Sigmoid colon (tissue), 7 donors: ENCODE results near the gene FAM240A. TPM values are rescaled to one million over a fixed set of nuclear protein-coding genes. Genes with fewer than 3 reads are reported as not detected.

Source experiments
- DNase-seq: peaks from one replicate; pipeline ENCODE4 v3.0.0-alpha.2; 2019
- H3K27ac ChIP-seq, 4 donors: fragments of 200-600 bp; sonication (generic); one replicate each; pipeline ENCODE4 v1.5.1; 2016 to 2019; ENCODE audit warnings: mild to moderate bottlenecking in 1 of 4
- H3K27me3 ChIP-seq, 3 donors: fragments of 200-600 bp; sonication (generic); one replicate each; pipeline ENCODE4 v1.5.1; 2019; ENCODE audit warnings: mild to moderate bottlenecking in 1 of 3
- H3K36me3 ChIP-seq, 4 donors: fragments of 200-600 bp; sonication (generic); one replicate each; pipeline ENCODE4 v1.5.1; 2016 to 2019
- H3K4me1 ChIP-seq, 4 donors: fragments of 200-600 bp; sonication (generic); one replicate each; pipeline ENCODE4 v1.5.1; 2017 to 2019
- H3K4me3 ChIP-seq, 4 donors: fragments of 200-600 bp; sonication (generic); one replicate each; pipeline ENCODE4 v1.5.1; 2017 to 2019; ENCODE audit warnings: mild to moderate bottlenecking in 2 of 4, moderate library complexity in 1 of 4
- H3K9me3 ChIP-seq, 4 donors: fragments of 200-600 bp in 3 of 4; sonication (generic) in 3 of 4; one replicate each; pipeline versions ENCODE4 v1.5.1 to v1.6.1; 2013 to 2019
- EP300 ChIP-seq, 4 donors: sonication (generic); formaldehyde crosslinking; IDR thresholded peaks; one replicate each; pipeline ENCODE4 v1.6.1; 2017; ENCODE audit warnings: antibody characterized with exemption in 4 of 4
- POLR2A ChIP-seq, 2 donors: fragments of 450-650 bp; IDR thresholded peaks; one replicate each; pipeline ENCODE4 v1.6.1; 2016; ENCODE audit warnings: antibody characterized with exemption in 2 of 2, mild to moderate bottlenecking in 2 of 2, moderate library complexity in 2 of 2
- POLR2AphosphoS5 ChIP-seq, 4 donors: sonication (generic); formaldehyde crosslinking; IDR thresholded peaks; one replicate each; pipeline ENCODE4 v1.6.1; 2017; ENCODE audit warnings: antibody characterized with exemption in 4 of 4
- WGBS, 2 donors: extraction: QIAGEN DNeasy Blood & Tissue Kit; methylation state at CpG; one replicate each; pipeline ENCODE4 v1.1.7; 2013; 5-methylcytosine and 5-hydroxymethylcytosine counted together
- intact Hi-C: fragments of 100-400 bp; cut with DNase I; formaldehyde crosslinking; loops from one replicate; pipeline ENCODE4 v1.15.1; 2023
- polyA plus RNA-seq, 3 donors: library from polyadenylated mRNA; stranded (reverse); fragments of 200-250 nt; gene quantifications; one replicate each; pipeline ENCODE4 v1.2.3, GENCODE V29; 2013
- total RNA-seq, 4 donors: library from RNA; depleted of rRNA; stranded (reverse); fragments of >200 nt; gene quantifications; one replicate each; pipeline ENCODE4 v1.1.0, GENCODE V29; 2016
- TF ChIP-seq, protein P1 (sequence below), 4 experiments: fragments of 450-650 bp in 3 of 4; fragments of 200-600 bp in 1 of 4; IDR thresholded peaks; one replicate each; pipeline ENCODE4 v1.5.1; 2016 to 2019; ENCODE audit warnings: antibody characterized with exemption in 4 of 4, mild to moderate bottlenecking in 3 of 4, moderate library complexity in 2 of 4
- donor health status: healthy with polysubstance abuse.
- donor health status: Bipolar disorder and iron deficiency.
- donor health status: healthy.

FAM240A gene
- total and polyA plus RNA-seq, 7 donors = not detected

DNA sequence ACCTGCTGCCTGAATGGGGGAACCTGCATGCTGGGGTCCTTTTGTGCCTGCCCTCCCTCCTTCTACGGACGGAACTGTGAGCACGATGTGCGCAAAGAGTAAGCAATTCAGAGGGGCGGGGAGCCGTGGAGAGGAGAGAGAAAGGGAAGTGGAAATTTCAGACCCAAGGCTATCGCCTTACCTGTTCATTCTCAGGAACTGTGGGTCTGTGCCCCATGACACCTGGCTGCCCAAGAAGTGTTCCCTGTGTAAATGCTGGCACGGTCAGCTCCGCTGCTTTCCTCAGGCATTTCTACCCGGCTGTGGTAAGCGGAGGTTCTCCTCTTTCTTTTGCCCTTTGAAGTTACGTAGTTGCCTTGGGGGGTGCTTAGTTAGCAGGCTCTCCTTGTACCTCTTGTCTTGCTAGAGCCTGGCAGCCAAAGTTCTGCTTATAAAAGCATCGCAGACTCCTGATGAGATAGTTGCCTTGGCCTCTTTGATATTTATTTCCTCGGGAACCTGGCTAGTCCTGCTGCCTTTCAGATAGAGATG, 32.5 kb upstream of the FAM240A start:
- Histone ChIP-seq H3K4me1 (no peaks in the 10 kb centered on the region), H3K27me3 (peaks cover 4 to 45% (median 7%) of the 10 kb centered on the region in 3 donors), H3K27ac (no peak overlapping the region), H3K9me3 (no peaks in the 10 kb centered on the region), H3K4me3 (no peak overlapping the region), H3K36me3 (no peaks in the 10 kb centered on the region)
- TF ChIP-seq, protein P1, sequence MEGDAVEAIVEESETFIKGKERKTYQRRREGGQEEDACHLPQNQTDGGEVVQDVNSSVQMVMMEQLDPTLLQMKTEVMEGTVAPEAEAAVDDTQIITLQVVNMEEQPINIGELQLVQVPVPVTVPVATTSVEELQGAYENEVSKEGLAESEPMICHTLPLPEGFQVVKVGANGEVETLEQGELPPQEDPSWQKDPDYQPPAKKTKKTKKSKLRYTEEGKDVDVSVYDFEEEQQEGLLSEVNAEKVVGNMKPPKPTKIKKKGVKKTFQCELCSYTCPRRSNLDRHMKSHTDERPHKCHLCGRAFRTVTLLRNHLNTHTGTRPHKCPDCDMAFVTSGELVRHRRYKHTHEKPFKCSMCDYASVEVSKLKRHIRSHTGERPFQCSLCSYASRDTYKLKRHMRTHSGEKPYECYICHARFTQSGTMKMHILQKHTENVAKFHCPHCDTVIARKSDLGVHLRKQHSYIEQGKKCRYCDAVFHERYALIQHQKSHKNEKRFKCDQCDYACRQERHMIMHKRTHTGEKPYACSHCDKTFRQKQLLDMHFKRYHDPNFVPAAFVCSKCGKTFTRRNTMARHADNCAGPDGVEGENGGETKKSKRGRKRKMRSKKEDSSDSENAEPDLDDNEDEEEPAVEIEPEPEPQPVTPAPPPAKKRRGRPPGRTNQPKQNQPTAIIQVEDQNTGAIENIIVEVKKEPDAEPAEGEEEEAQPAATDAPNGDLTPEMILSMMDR (IDR thresholded peaks at IDR 0.05) = no peak
- TF ChIP-seq POLR2AphosphoS5 (IDR thresholded peaks at IDR 0.05) (no peak), EP300 (IDR thresholded peaks at IDR 0.05) (no peak), POLR2A (IDR thresholded peaks at IDR 0.05) (no peak)
- intact Hi-C loops = no loop called here
- 19 to 65% methylated on average over 14 of the region's 14 CpGs for WGBS, 2 donors
- no peak for DNase-seq

DNA sequence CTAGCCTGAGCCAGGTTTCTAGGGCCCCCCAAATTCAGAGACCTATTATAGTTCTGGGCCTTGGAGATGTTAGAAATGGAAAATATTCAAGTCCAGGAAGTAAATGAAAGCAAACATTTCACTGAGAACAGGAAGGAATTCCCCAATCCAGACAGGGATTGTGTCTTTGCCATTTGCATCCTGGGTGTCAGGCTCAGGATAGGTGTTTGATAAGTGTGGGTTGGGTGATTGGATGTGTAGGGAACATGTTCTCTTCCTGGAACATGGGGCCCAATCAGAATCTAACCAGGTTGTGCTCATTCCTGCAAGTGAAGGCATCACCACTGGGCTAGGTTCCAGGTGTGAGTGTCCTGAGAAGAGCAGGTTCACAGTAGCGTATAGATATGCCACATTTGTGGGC, 31.6 kb upstream of the FAM240A start:
- Histone ChIP-seq H3K36me3 (no peaks in the 10 kb centered on the region), H3K27me3 (peaks cover 1 to 37% (median 7%) of the 10 kb centered on the region in 3 donors), H3K27ac (no peak overlapping the region), H3K9me3 (no peaks in the 10 kb centered on the region), H3K4me1 (no peaks in the 10 kb centered on the region), H3K4me3 (no peak overlapping the region)
- DNase-seq = no peak
- WGBS, 2 donors = 59 to 91% methylated on average over 1 of the region's 1 CpG
- no peak for TF ChIP-seq POLR2A (IDR thresholded peaks at IDR 0.05)
- TF ChIP-seq, protein P1 (IDR thresholded peaks at IDR 0.05) = no peak
- no peak for TF ChIP-seq EP300 (IDR thresholded peaks at IDR 0.05)
- TF ChIP-seq POLR2AphosphoS5 (IDR thresholded peaks at IDR 0.05) = no peak
- intact Hi-C loops = no loop called here

DNA sequence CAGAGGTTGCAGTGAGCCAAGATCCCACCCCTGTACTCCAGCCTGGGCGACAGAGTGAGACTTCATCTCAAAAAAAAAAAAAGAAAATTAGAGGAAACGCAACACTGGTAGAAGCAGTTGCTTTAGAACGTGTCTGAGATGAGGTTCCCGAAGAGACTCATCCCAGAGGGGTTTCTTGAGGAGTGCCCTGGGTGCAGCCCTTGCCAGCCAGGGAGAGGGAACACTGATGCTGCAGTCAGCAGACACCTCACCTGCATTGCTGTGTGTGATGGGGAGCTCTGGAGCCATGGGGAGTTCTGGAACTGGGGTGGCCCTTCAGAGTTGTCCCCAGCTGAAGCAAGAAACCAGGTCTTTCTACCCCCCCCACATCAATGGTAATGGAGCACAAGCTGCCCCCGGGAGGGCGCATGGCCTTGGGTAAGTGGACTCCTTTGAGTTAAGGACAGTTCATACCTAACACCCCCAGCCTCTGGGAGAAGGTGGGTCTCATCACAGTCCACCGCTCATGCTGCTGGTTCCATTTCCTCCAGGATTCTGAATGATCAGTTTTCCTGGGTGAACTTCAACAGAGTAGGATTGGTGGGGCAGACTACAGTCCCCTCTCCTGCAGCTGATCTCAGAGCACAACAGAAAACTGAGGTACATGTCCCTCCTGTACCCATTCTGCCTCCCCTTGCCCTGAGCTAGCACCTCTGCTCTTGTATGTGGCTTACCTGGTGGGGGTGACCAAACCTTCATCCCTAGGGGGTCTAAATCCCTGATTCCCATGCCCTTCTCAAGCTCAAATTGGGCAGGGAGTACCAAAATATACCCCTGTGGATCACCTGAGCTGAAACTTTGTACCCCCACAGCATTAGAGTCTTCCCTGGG, 27.5 kb upstream of the FAM240A start:
- H3K27ac ChIP-seq = no peak overlapping the region
- intact Hi-C loops = no loop called here
- H3K27me3 ChIP-seq = peaks cover 0 to 2% (median 0%) of the 10 kb centered on the region in 3 donors

DNA sequence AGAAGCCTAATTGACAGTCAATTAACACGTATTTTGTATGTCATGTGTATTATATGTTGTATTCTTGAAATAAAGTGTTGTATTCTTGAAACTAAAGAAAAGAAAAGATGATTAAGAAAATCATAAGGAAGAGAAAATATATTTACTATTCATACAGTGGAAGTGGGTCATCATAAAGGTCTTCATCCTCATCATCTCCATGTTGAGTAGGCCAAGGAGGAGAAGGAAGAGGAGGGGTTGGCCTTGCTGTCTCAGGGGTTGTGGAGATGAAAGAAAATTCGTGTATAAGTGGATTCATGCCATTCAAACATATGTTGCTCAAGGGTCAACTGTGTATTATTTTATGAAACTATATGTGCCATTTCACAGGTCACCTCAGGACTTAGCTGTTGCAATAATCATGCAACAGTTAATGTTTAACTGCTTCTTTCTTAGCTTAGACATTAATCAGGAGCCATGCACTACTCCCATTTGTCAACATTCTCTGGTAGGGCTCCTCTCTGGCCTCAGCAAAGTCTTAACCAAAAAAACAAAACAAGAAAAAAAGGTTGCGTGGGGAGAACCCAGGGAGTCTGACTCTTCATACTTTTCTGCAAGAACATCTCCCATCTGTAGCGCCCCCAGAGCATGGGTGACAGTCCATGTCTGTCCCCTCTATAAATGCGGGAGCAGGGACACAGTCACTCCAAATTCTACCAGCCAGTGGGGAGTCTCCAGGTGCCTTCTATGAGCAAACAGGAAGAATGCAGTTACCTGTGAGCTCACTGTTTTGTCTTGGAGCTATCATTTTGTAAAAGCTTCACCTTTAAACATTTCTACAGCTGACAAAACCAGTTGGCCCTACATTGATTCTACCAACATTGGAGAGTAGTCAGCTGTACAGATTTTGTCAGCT, 26.3 kb upstream of the FAM240A start:
- Histone ChIP-seq H3K36me3 (no peaks in the 10 kb centered on the region), H3K27me3 (no peaks in the 10 kb centered on the region), H3K27ac (no peak overlapping the region), H3K4me3 (no peak overlapping the region), H3K4me1 (no peaks in the 10 kb centered on the region), H3K9me3 (no peaks in the 10 kb centered on the region)
- intact Hi-C loops = no loop called here
- TF ChIP-seq EP300 (IDR thresholded peaks at IDR 0.05) = no peak
- TF ChIP-seq, protein P1 (IDR thresholded peaks at IDR 0.05) = no peak
- TF ChIP-seq POLR2AphosphoS5 (IDR thresholded peaks at IDR 0.05) = no peak
- no peak for TF ChIP-seq POLR2A (IDR thresholded peaks at IDR 0.05)
- 33 to 73% methylated on average over 5 of the region's 5 CpGs for WGBS, 2 donors
- DNase-seq = no peak

More for the DNA sequence above, 27.5 kb upstream of the FAM240A start:
- no peaks in the 10 kb centered on the region for H3K4me1 ChIP-seq
- no peaks in the 10 kb centered on the region for H3K36me3 ChIP-seq
- 92 to 96% methylated on average over 7 of the region's 7 CpGs for WGBS, 2 donors
- H3K9me3 ChIP-seq = no peaks in the 10 kb centered on the region
- no peak overlapping the region for H3K4me3 ChIP-seq
- no peak for DNase-seq
- TF ChIP-seq EP300 (IDR thresholded peaks at IDR 0.05) = no peak
- TF ChIP-seq, protein P1 (IDR thresholded peaks at IDR 0.05) = no peak
- no peak for TF ChIP-seq POLR2A (IDR thresholded peaks at IDR 0.05)
- TF ChIP-seq POLR2AphosphoS5 (IDR thresholded peaks at IDR 0.05) = no peak
